ENCODE results near the gene FAM124A. TPM values are rescaled to one million over a fixed set of nuclear protein-coding genes. Genes with fewer than 3 reads are reported as not detected.
"Not testable (repeated sequence)": the region's sequence is repeated elsewhere in the genome, so short reads cannot be mapped to it uniquely, and the experiment has no call there.

FAM124A gene
- total RNA-seq, 2 experiments from 2014 or later: not detected

DNA sequence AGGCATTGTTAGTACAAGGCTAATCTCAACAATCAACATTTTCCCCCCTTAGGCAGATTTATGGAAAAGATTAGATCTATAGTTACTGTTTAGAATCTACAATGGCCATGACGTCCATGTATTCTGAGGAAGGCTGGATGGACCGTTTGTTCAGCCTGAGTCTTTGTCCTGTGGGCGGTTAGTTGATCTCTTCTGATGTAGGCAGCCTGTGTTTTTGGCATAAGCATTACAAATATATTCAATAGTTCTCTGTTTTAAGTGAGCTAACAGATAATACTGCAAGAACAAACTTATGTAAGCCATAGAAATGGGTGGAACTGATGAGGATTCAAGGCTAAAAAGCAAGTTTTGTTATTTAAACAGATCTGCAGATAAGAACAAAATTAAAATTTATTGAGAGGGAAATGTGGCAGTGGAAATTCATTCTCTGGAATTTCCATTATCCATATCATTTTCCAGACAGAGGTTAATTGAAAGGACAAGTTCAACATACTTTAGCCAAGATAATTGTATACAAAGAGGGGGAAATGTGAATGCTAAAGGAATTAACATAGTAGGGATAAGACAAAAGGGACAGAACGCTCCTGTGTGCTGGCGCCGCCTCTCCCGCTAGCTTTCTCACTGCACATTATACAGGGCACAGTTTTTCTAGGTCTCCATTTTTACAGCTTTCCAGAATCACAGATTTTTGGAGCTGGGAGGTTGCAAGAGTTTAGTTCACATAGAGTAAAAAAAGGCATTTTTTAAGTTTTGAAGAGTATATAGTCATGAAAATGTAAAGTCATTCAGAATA is 48.6 kb downstream of the FAM124A start:
- ChIA-PET POLR2A (interaction anchor here (0.6 kb wide), 1 partner anchor 27 kb away, joined by 6 read pairs; no protein-coding TSS in a partner anchor), CTCF (interaction anchor here (0.6 kb wide), 1 partner anchor 273 kb away, joined by 3 read pairs; no protein-coding TSS in a partner anchor)
- H3K27ac Mint-ChIP-seq: no peak overlapping the region
- H3K9me3 Mint-ChIP-seq: no peaks in the 10 kb centered on the region
- no peak overlapping the region for H3K4me3 Mint-ChIP-seq
- no peaks in the 10 kb centered on the region for H3K4me1 Mint-ChIP-seq
- H3K27me3 Mint-ChIP-seq: no peaks in the 10 kb centered on the region
- no peaks in the 10 kb centered on the region for H3K36me3 Mint-ChIP-seq (ENCODE audit: low read depth)
- DNase-seq: no peak

DNA sequence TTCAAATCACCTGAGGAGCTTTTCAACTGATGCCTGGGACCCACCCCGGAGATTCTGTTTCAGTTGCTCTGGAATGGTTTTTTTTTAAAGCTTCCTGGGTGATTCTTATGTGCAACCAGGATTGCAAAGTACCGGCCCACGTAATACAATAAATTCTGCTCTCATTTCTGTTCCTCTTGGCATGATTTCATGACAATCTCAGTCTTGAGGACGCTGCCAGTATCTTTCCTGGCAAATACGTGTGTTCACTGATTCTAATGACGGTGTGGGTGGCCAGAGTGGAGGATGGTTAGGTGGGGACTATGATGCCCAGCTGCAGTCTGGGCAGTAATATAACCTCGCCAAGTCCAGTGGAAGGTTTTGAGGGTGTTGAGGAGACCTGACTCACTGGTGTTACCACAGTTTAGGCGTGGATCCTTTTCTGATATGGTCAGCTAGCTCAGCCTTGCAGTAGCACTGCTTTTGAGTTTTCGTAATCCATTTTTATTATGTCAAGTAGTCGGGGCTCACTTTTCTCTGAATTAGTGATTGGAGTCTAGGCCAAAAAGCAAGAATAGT is 49.4 kb downstream of the FAM124A start:
- Mint-ChIP-seq H3K36me3 (ENCODE audit: low read depth) (no peaks in the 10 kb centered on the region), H3K4me1 (no peaks in the 10 kb centered on the region), H3K27me3 (peaks cover 2% of the 10 kb centered on the region), H3K27ac (no peak overlapping the region), H3K4me3 (no peak overlapping the region), H3K9me3 (no peaks in the 10 kb centered on the region)
- DNase-seq: no peak
- CTCF ChIA-PET: interaction anchor here (0.6 kb wide), 1 partner anchor 274 kb away, joined by 3 read pairs; no protein-coding TSS in a partner anchor
- POLR2A ChIA-PET: interaction anchor here (0.6 kb wide), 1 partner anchor 27 kb away, joined by 6 read pairs; no protein-coding TSS in a partner anchor

DNA sequence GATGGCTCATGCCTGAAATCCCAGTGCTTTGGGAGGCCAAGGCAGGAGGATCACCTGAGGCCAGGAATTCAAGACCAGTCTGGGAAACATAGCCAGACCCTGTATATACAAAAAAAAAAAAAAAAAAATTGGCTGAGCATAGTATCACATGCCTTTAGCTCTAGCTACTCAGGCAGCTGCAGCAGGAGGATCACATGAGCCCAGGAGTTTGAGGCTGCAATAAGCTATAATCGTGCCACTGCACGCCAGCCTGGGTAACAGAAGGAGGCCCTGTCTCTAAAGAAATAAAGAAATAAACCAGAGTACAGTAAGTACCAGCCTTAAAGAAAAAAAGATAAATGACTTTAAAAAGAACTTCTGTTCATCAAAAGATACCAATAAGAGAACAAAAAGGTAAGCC is 52.9 kb downstream of the FAM124A start:
- H3K4me1 Mint-ChIP-seq: no peaks in the 10 kb centered on the region
- no peak overlapping the region for H3K27ac Mint-ChIP-seq
- H3K36me3 Mint-ChIP-seq (ENCODE audit: low read depth): no peaks in the 10 kb centered on the region
- DNase-seq: no peak
- H3K4me3 Mint-ChIP-seq: no peak overlapping the region
- ChIA-PET CTCF (no interaction called here), POLR2A (no interaction called here)
- no peaks in the 10 kb centered on the region for H3K9me3 Mint-ChIP-seq
- peaks cover 2% of the 10 kb centered on the region for H3K27me3 Mint-ChIP-seq

DNA sequence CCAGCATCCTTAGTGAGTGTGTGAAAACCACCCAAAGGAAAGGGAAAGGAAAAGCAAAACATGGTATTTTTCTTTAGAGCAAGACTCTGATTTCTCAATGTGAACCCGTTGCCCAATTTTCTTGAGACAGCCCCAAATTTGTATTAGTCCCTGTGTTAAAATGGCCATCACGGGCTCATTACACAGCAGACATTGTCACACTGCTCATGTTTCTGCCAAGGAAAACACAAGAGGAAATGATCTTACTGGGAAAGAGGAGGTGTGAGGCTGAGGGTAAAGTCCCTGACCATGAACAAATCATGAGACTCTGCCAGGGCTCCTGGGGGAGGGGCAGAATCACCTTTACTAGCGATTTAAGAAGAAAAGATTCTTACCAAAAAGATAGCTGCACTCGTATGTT is 54.4 kb downstream of the FAM124A start:
- CTCF ChIA-PET: interaction anchor here (1.9 kb wide), 1 partner anchor 12 kb away, joined by 4 read pairs; no protein-coding TSS in a partner anchor
- H3K4me3 Mint-ChIP-seq: no peak overlapping the region
- H3K36me3 Mint-ChIP-seq (ENCODE audit: low read depth): no peaks in the 10 kb centered on the region
- no peaks in the 10 kb centered on the region for H3K9me3 Mint-ChIP-seq
- H3K27me3 Mint-ChIP-seq: peaks cover 2% of the 10 kb centered on the region
- POLR2A ChIA-PET: no interaction called here
- no peaks in the 10 kb centered on the region for H3K4me1 Mint-ChIP-seq
- no peak for DNase-seq
- no peak overlapping the region for H3K27ac Mint-ChIP-seq

DNA sequence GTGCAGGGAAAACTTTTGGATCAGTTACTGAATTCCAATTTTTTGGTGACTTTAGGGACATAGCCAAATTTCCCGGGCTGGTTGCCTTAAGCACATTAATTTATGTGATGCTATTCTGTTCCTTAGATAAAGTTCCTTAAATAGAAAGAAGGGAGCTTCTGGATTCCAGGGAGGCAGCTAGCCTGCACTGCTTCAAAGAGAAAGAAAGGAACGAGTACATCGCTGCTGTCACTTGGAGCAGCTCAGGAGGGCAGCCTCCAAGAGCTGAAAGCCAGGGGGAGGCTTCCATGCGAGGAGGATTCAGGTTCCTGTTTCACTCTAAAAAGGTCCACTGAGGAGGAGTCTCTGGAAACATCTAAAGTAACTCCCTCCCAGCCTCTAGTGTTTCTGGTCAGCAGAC is 55.7 kb downstream of the FAM124A start:
- H3K4me1 Mint-ChIP-seq: no peaks in the 10 kb centered on the region

DNA sequence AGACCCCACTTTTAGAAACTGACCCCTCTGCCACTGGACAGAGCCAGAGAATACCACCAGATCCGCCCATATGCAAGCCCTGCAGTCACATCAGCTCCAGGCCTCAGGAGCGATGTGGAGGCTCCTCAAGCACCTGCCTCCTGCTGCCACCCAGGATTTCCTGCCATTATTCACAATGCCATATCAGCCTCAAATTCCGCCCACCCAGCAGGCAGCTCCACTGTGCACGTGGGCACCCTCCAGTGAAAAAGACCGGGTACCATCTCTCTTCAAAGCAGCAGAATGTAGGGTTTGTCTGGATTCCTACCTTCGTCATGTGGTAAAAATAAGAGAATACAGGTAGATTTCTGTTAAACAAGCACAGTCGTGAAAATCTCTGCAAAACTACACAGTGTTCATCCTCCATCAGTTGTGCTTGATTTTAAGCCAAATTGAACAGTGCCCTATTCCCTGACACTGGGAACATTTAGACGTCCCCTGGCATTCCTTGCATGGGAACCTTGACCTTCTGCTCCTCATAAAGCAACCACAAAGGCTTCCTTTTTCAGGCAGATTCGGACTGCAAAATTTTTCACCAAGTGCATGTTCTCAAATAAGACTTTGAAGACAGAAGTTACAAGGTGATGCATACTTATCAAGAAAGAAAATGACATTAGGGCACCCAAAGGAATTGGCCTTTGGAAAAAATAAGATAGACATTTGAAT is 56.4 kb downstream of the FAM124A start:
- no peak for DNase-seq
- Mint-ChIP-seq H3K27me3 (peaks cover 2% of the 10 kb centered on the region), H3K4me3 (no peak overlapping the region), H3K36me3 (ENCODE audit: low read depth) (no peaks in the 10 kb centered on the region), H3K4me1 (peaks cover 5% of the 10 kb centered on the region), H3K9me3 (no peaks in the 10 kb centered on the region), H3K27ac (no peak overlapping the region)
- CTCF ChIA-PET: interaction anchor here (1.9 kb wide), 1 partner anchor 14 kb away, joined by 4 read pairs; no protein-coding TSS in a partner anchor
- POLR2A ChIA-PET: no interaction called here

More for the DNA sequence above, 55.7 kb downstream of the FAM124A start:
- Mint-ChIP-seq H3K4me3 (no peak overlapping the region), H3K27me3 (peaks cover 2% of the 10 kb centered on the region), H3K9me3 (no peaks in the 10 kb centered on the region), H3K27ac (no peak overlapping the region), H3K36me3 (ENCODE audit: low read depth) (no peaks in the 10 kb centered on the region)
- CTCF ChIA-PET: interaction anchor here (1.9 kb wide), 1 partner anchor 13 kb away, joined by 4 read pairs; no protein-coding TSS in a partner anchor
- POLR2A ChIA-PET: no interaction called here
- DNase-seq: no peak

DNA sequence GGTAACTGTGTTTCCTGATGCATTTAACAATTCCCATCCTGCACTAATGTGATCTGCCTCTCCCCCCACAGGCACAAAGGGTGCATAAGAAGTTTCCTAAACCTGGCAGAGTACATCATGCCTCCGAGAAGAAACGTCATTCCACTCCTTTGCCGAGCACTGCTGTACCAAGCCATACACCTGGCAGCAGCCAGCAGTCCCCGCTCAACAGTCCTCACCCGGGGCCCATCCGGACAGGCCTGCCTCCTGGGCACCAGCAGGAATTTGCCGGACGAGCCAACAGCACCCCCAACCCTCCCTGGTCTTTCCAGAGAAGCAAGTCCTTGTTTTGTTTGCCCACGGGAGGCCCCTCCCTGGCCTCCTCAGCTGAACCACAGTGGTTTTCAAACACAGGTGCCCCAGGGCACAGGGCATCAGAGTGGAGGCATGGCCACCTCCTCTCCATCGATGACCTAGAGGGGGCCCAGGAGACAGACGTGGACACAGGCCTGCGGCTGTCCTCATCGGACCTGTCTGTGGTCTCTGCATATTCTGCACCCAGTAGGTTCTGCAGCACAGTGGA is 58.3 kb downstream of the FAM124A start:
- Mint-ChIP-seq H3K9me3 (no peaks in the 10 kb centered on the region), H3K36me3 (ENCODE audit: low read depth) (no peaks in the 10 kb centered on the region), H3K4me1 (peaks cover 15% of the 10 kb centered on the region), H3K4me3 (no peak overlapping the region), H3K27me3 (peaks cover 2% of the 10 kb centered on the region), H3K27ac (no peak overlapping the region)
- CTCF ChIA-PET: no interaction called here
- POLR2A ChIA-PET: no interaction called here
- DNase-seq: no peak

DNA sequence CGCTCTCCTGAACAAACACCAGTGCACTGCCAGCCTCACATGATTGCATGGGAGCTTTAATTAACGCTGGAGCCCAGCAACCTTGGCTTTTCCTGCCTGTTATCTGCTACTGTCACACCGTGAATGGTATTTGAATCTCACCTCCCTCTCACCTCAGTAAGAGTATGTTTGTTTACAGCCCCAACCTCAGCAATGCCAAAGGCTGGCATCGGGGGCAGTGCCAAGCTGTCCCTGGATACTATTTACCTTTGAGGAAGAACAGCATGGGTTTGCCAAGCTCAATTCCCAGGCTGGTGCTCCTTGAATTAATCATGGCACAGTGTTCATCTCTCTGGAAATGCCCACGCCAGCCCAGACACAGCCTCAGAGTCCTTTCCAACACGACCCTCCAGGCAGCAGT is 60.1 kb downstream of the FAM124A start:
- no peak overlapping the region for H3K27ac Mint-ChIP-seq
- DNase-seq: no peak
- H3K9me3 Mint-ChIP-seq: no peaks in the 10 kb centered on the region
- H3K27me3 Mint-ChIP-seq: no peaks in the 10 kb centered on the region
- no peaks in the 10 kb centered on the region for H3K36me3 Mint-ChIP-seq (ENCODE audit: low read depth)
- ChIA-PET POLR2A (interaction anchor here (0.5 kb wide), 1 partner anchor 1152 kb away, joined by 4 read pairs; no protein-coding TSS in a partner anchor), CTCF (interaction anchor here (1.0 to 1.4 kb wide), 2 partner anchors 157 to 162 kb away, joined by 4 to 7 read pairs; no protein-coding TSS in a partner anchor)
- H3K4me1 Mint-ChIP-seq: peaks cover 15% of the 10 kb centered on the region
- H3K4me3 Mint-ChIP-seq: no peak overlapping the region

DNA sequence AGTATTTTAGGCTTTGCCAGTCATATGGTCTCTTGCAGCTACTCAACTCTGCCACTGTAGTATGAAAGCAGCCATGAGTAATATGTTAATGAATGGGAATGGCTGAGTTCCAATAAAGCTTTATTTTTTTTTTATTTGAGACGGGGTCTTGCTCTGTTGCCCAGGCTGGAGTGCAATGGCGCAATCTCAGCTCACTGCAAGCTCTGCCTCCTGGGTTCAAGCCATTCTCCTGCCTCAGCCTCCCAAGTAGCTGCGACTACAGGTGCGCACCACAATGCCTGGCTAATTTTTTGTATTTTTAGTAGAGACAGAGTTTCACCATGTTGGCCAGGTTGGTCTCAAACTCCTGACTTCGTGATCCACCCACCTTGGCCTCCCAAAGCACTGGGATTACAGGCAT is 60.7 kb downstream of the FAM124A start:
- H3K4me3 Mint-ChIP-seq; DNase-seq; H3K36me3 Mint-ChIP-seq (ENCODE audit: low read depth); H3K9me3 Mint-ChIP-seq; H3K27ac Mint-ChIP-seq; H3K27me3 Mint-ChIP-seq; POLR2A ChIA-PET: not testable (repeated sequence)
- CTCF ChIA-PET: interaction anchor here (1.0 to 1.4 kb wide), 2 partner anchors 158 to 162 kb away, joined by 4 to 7 read pairs; no protein-coding TSS in a partner anchor
- peaks cover 15% of the 10 kb centered on the region for H3K4me1 Mint-ChIP-seq

DNA sequence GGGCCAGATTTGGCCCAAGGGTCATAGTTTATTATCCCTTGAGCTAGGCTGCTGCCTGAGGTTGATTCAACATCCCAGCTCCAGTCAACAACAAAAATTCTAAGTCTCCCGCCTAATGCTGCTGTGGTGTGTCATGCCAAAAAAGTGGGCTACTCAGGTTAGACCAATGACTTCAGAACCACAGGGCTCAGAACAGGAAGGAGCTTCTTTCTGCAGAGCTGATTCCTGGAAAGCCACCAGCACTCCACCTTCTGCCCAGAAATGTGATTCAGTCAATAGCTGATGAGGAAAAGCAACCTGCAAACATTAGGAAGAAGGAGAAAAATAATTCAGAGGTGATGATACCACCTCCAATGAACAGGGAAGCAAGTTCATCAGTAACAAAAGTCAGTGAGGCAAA is 61.2 kb downstream of the FAM124A start:
- Mint-ChIP-seq H3K4me1 (peaks cover 15% of the 10 kb centered on the region), H3K9me3 (no peaks in the 10 kb centered on the region), H3K4me3 (no peak overlapping the region), H3K27ac (peak overlapping the region; percentile 57), H3K27me3 (no peaks in the 10 kb centered on the region), H3K36me3 (ENCODE audit: low read depth) (no peaks in the 10 kb centered on the region)
- DNase-seq: no peak
- CTCF ChIA-PET: interaction anchor here (1.0 to 1.4 kb wide), 2 partner anchors 158 to 163 kb away, joined by 4 to 7 read pairs; no protein-coding TSS in a partner anchor
- POLR2A ChIA-PET: no interaction called here

DNA sequence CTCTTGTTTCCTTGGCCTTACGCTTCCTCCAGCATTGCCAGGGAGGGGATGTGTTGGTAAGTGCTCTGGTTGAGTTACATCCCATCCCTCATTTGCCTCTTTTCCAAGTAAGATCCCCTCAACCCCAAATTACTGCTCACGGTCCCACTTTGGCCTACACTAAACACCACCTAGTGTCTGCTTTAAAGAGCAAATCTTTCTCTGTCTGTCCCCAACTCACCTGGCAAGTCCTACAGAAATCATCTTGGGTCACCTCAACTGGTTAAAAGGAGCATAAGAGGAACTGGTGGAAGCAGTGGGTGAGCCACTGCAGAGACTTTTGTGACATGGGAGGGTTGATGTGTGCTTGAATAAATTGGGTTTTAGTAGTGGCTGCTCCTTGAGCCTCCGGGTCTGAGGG is 62.1 kb downstream of the FAM124A start:
- H3K27me3 Mint-ChIP-seq: no peaks in the 10 kb centered on the region
- DNase-seq: no peak
- POLR2A ChIA-PET: no interaction called here

DNA sequence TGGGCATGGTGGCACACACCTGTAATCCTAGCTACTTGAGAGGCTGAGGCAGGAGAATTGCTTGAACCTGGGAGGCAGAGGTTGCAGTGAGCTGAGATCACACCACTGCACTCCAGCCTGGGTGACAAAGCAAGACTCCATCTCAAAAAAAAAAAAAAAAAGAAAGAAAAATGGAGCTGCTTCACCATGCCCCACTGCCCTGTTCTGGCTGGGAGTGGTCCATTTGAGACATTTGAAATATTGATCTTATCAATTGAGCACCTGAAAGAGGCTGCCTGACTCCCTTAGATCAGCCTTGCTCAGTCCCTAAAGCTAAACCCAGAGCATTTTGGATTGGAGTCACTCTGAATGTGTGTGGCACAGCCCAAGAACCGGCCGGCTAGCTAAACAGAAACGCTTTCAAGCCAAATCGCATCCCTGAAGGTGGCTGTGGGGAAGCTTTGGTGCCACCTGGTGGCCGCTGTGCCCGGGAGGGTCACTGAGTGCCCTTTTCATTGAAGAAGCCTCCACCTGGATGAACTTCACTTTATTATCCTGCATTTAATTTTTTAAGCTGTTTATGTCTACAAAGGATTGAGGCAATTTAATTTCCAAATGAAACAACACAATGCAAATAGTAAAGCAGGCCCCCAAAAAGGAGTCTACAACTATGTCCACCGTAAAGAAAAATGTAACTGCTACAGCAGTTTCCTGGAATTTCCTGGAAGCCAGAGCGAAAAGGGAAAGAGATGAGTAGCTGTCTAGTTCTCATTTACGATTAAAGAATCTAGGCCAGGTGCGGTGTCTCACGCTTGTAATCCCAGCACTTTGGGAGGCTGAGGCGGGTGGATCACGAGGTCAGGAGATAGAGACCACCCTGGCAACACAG is 64.2 kb downstream of the FAM124A start:
- peaks cover 15% of the 10 kb centered on the region for H3K4me1 Mint-ChIP-seq
- H3K9me3 Mint-ChIP-seq: no peaks in the 10 kb centered on the region
- no peak overlapping the region for H3K27ac Mint-ChIP-seq
- ChIA-PET CTCF (interaction anchor here (0.5 to 4.6 kb wide), 25 partner anchors 10 to 1412 kb away, joined by 3 to 62 read pairs (median 3); partner anchors contain the start of gene TMEM272), POLR2A (no interaction called here)
- peak; percentile 76 for DNase-seq
- H3K4me3 Mint-ChIP-seq: no peak overlapping the region
- no peaks in the 10 kb centered on the region for H3K27me3 Mint-ChIP-seq
- H3K36me3 Mint-ChIP-seq (ENCODE audit: low read depth): no peaks in the 10 kb centered on the region

More for the DNA sequence above, 62.1 kb downstream of the FAM124A start:
- no peak overlapping the region for H3K4me3 Mint-ChIP-seq
- H3K27ac Mint-ChIP-seq: no peak overlapping the region
- H3K36me3 Mint-ChIP-seq (ENCODE audit: low read depth): no peaks in the 10 kb centered on the region
- CTCF ChIA-PET: interaction anchor here (0.6 to 4.6 kb wide), 2 partner anchors 133 to 161 kb away, joined by 3 to 62 read pairs; no protein-coding TSS in a partner anchor
- H3K4me1 Mint-ChIP-seq: peaks cover 15% of the 10 kb centered on the region
- H3K9me3 Mint-ChIP-seq: no peaks in the 10 kb centered on the region
